Esophagus muscularis mucosa (tissue), 4 donors: ENCODE results near the gene OR12D1. TPM values are rescaled to one million over a fixed set of nuclear protein-coding genes. Genes with fewer than 3 reads are reported as not detected.
"Not testable (repeated sequence)": the region's sequence is repeated elsewhere in the genome, so short reads cannot be mapped to it uniquely, and the experiment has no call there.

Experiments
- DNase-seq: peaks from one replicate; pipeline ENCODE4 v3.0.0-alpha.2; 2017; ENCODE audit errors: extremely low spot score
- H3K27ac ChIP-seq, 4 donors: fragments of 200-600 bp; sonication (generic); replicated peaks in 1 of 4; 1 replicate in 3 of 4; 2 replicates in 1 of 4; pipeline ENCODE4 v1.5.1; 2016 to 2019; ENCODE audit warnings: mild to moderate bottlenecking in 1 of 4
- H3K27me3 ChIP-seq, 4 donors: fragments of 200-600 bp; sonication (generic); one replicate each; pipeline versions ENCODE4 v1.5.1 to v1.6.0; 2016 to 2019
- H3K36me3 ChIP-seq, 4 donors: fragments of 200-600 bp; sonication (generic); one replicate each; pipeline ENCODE4 v1.5.1; 2016 to 2019
- H3K4me1 ChIP-seq, 4 donors: fragments of 200-600 bp; sonication (generic); one replicate each; pipeline ENCODE4 v1.5.1; 2016 to 2019
- H3K4me3 ChIP-seq, 4 donors: fragments of 200-600 bp; sonication (generic); 1 replicate in 2 of 4; 2 replicates in 2 of 4; pipeline ENCODE4 v1.5.1; 2016 to 2019; ENCODE audit warnings: mild to moderate bottlenecking in 4 of 4, moderate library complexity in 1 of 4
- H3K9me3 ChIP-seq, 4 donors: fragments of 200-600 bp; sonication (generic); 1 replicate in 3 of 4; 2 replicates in 1 of 4; pipeline ENCODE4 v1.5.1; 2016 to 2019
- CTCF ChIP-seq, 3 experiments: fragments of 200-600 bp in 2 of 3; fragments of 450-650 bp in 1 of 3; sonication (generic) in 2 of 3; IDR thresholded peaks; one replicate each; pipeline ENCODE4 v1.5.1; 2017 to 2019; ENCODE audit warnings: antibody characterized with exemption in 3 of 3, mild to moderate bottlenecking in 2 of 3, moderate library complexity in 1 of 3
- EP300 ChIP-seq: sonication (generic); formaldehyde crosslinking; IDR thresholded peaks from one replicate; pipeline ENCODE4 v1.6.1; 2017; ENCODE audit warnings: antibody characterized with exemption
- POLR2A ChIP-seq: fragments of 450-650 bp; IDR thresholded peaks from one replicate; pipeline ENCODE4 v1.6.1; 2017; ENCODE audit warnings: antibody characterized with exemption, moderate library complexity, mild to moderate bottlenecking, low read depth
- POLR2AphosphoS5 ChIP-seq, 2 donors: sonication (generic); formaldehyde crosslinking; IDR thresholded peaks; one replicate each; pipeline ENCODE4 v1.6.1; 2017; ENCODE audit warnings: antibody characterized with exemption in 2 of 2
- WGBS: methylation state at CpG from one replicate; pipeline ENCODE4 v1.1.5; 2018; 5-methylcytosine and 5-hydroxymethylcytosine counted together
- intact Hi-C: fragments of 100-400 bp; cut with DNase I; formaldehyde crosslinking; loops from one replicate; pipeline ENCODE4 v1.15.1; 2023
- total RNA-seq, 4 donors: library from RNA; depleted of rRNA; stranded (reverse); fragments of >200 nt; gene quantifications; one replicate each; pipeline versions ENCODE4 v1.1.0 to v1.2.1, GENCODE V29; 2016

The OR12D1 gene
- total RNA-seq, 4 donors from 2014 or later: not detected

DNA sequence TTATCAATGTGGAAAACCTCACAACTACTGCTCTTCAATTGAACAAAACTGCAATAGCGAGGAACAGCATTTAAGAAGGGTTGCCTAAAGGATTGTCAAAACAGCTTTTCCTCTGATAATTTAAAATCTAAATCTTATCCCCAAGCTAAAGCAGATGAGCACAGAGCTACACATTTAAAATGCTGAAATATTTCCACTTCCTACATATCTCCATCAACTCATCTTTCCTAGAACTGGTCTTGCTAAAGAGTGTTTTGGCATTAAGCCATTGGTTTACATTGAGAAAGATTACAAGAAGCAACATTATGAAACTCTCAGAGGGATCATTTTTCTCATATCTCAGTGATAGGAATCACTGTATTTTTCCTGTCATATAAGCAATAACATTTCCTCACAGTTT, 28.0 kb downstream of the OR12D1 start:
- TF ChIP-seq POLR2AphosphoS5 (IDR thresholded peaks at IDR 0.05) (no peak), EP300 (no peak), POLR2A (no peak), CTCF (IDR thresholded peaks at IDR 0.05) (no peak)
- no peaks in the 10 kb centered on the region for H3K9me3 ChIP-seq
- intact Hi-C loops: no loop called here
- peaks cover 0 to 11% (median 0%) of the 10 kb centered on the region in 4 donors for H3K27me3 ChIP-seq
- WGBS: 84% methylated on average over 1 of the region's 1 CpG
- H3K36me3 ChIP-seq: no peaks in the 10 kb centered on the region
- no peaks in the 10 kb centered on the region for H3K4me1 ChIP-seq
- DNase-seq: no peak
- H3K27ac ChIP-seq: no peak overlapping the region
- H3K4me3 ChIP-seq: no peak overlapping the region

DNA sequence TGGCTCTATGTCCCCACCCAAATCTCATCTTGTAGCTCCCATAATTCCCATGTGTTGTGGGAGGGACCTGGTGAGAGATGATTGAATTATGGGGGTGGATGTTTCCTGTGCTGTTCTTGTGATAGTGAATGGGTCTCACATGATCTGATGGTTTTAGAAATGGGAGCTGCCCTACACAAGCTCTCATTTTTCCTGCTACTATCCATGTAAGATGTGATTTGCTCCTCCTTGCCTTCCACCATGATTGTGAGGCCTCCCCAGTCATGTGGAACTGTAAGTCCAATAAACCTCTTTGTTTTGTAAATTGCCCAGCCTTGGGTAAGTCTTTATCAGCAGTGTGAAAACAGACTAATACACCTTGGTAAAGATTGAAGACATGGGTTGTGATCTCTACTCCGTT, 29.3 kb downstream of the OR12D1 start:
- H3K27ac ChIP-seq, intact Hi-C loops, H3K4me3 ChIP-seq, H3K9me3 ChIP-seq, DNase-seq, H3K4me1 ChIP-seq, H3K36me3 ChIP-seq: not testable (repeated sequence)
- WGBS: 75% methylated on average over 1 of the region's 1 CpG
- H3K27me3 ChIP-seq: peaks cover 0 to 11% (median 0%) of the 10 kb centered on the region in 4 donors

- TF ChIP-seq EP300 (no peak), POLR2A (no peak), POLR2AphosphoS5 (IDR thresholded peaks at IDR 0.05) (no peak), CTCF (IDR thresholded peaks at IDR 0.05) (no peak)
- no peak for DNase-seq
- no peak overlapping the region for H3K27ac ChIP-seq
- 93% methylated on average over 1 of the region's 1 CpG for WGBS
- H3K4me1 ChIP-seq: no peaks in the 10 kb centered on the region
- intact Hi-C loops: no loop called here
- no peaks in the 10 kb centered on the region for H3K9me3 ChIP-seq
- no peaks in the 10 kb centered on the region for H3K27me3 ChIP-seq
- no peak overlapping the region for H3K4me3 ChIP-seq
- H3K36me3 ChIP-seq: no peaks in the 10 kb centered on the region
These were observed 32.9 kb downstream of the OR12D1 start for GRCh38 chr6:29447670-29448069.

GRCh38 chr6:29451471-29452193, 36.9 kb downstream of the OR12D1 start:
- Histone ChIP-seq H3K4me3 (no peak overlapping the region), H3K4me1 (no peaks in the 10 kb centered on the region), H3K27me3 (no peaks in the 10 kb centered on the region), H3K36me3 (no peaks in the 10 kb centered on the region), H3K27ac (no peak overlapping the region), H3K9me3 (no peaks in the 10 kb centered on the region)
- WGBS: 72% methylated on average over 3 of the region's 3 CpGs
- no peak for DNase-seq
- TF ChIP-seq POLR2A (no peak), EP300 (no peak), POLR2AphosphoS5 (IDR thresholded peaks at IDR 0.05) (no peak), CTCF (IDR thresholded peaks at IDR 0.05) (no peak)
- intact Hi-C loops: no loop called here

- WGBS: 58% methylated on average over 2 of the region's 2 CpGs
- no peaks in the 10 kb centered on the region for H3K36me3 ChIP-seq
- peaks cover 0 to 5% (median 0%) of the 10 kb centered on the region in 4 donors for H3K27me3 ChIP-seq
- DNase-seq: no peak
- H3K4me1 ChIP-seq: no peaks in the 10 kb centered on the region
- no peak for TF ChIP-seq POLR2A
- TF ChIP-seq POLR2AphosphoS5 (IDR thresholded peaks at IDR 0.05): no peak
- TF ChIP-seq EP300: no peak
- TF ChIP-seq CTCF (IDR thresholded peaks at IDR 0.05): no peak
- no peak within 1 kb of the TSS for H3K27ac ChIP-seq
- H3K4me3 ChIP-seq: no peak within 1 kb of the TSS
- intact Hi-C loops: no loop called here
- no peaks in the 10 kb centered on the region for H3K9me3 ChIP-seq
These were observed 42.2 kb downstream of the OR12D1 start, which contains the start of the genes OR11A1 and OR2H1 for GRCh38 chr6:29456971-29457370. Gene OR11A1, minus strand, starts transcription at chr6:29457071. Its CDS starts 29,430 bp downstream, at chr6:29427641. Gene OR2H1, plus strand, starts transcription at chr6:29457155. Its CDS starts 4,615 bp downstream, at chr6:29461770.
